GM19239 (cell line): Measurements from ENCODE around the gene UBAC2.

Experiments
- DNase-seq: peaks from one replicate; pipeline ENCODE4 v3.0.0; 2011; ENCODE audit warnings: low spot score; ENCODE audit not compliant: insufficient read length
- FAIRE-seq: peaks from 2 replicates; lab custom pipeline; 2011; peaks lifted over from hg19 to GRCh38; lab: Jason Lieb, UNC

Gene UBAC2, protein sequence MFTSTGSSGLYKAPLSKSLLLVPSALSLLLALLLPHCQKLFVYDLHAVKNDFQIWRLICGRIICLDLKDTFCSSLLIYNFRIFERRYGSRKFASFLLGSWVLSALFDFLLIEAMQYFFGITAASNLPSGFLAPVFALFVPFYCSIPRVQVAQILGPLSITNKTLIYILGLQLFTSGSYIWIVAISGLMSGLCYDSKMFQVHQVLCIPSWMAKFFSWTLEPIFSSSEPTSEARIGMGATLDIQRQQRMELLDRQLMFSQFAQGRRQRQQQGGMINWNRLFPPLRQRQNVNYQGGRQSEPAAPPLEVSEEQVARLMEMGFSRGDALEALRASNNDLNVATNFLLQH

DNA sequence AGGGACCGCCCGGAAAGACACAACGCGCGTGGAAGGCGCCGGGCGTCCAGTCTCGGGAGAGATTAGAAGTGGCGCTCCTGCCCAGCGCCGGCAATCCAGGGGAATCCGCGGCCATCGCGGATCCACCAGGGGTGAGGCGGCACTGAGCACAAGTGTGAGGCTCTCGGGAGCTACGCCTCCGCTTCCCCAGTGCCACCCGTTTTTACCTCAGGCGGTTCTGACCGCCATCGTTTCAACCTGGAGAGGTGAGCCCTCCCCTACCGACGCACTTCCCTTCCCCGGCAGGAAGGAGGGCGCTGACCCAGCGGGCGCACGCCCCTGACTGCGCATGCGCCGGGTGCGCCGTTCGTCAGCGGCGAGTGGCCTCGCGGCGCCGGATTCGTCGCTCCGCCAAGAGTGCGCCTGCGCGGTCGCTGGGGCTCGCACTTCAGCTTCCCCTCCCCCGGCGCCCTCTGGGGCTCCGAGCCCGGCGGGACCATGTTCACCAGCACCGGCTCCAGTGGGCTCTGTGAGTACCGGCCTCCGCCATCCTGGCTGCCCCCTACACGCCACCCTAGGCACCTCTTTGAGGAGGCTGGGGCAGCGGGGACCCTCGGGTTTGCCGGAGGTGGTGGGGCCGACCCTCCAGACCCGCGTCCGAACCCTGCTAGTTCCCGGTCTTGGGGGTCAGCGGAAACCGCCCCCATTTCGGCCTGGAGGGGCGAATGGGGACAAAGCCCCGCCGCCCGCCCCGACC, at the start of gene UBAC2:
Gene UBAC2, plus strand, starts transcription at position 423 of the 736 bp plus-strand sequence. Its CDS starts 55 bp downstream, at position 478.
- FAIRE-seq (peak; percentile 98), DNase-seq (peak; percentile 92)

DNA sequence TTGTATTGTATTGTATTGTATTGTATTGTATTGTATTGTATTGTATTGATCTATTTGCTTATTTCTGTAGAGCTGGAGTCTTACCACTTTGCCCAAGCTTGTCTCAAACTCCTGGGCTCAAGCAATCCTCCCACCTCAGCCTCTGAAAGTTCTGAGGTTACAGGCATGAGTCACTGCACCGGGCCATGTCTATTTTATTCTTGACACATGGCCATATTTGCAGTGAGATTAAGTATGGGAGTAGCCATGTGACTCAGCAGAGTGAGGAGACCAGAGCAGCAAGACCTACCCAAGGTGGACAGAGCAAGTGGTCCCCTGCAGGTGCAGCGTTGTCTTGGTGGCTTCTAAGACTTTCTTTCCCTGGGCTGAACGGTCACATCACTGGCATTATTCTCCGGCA, 49.1 kb upstream of the UBAC2 start:
- DNase-seq (no peak), FAIRE-seq (no peak)

DNA sequence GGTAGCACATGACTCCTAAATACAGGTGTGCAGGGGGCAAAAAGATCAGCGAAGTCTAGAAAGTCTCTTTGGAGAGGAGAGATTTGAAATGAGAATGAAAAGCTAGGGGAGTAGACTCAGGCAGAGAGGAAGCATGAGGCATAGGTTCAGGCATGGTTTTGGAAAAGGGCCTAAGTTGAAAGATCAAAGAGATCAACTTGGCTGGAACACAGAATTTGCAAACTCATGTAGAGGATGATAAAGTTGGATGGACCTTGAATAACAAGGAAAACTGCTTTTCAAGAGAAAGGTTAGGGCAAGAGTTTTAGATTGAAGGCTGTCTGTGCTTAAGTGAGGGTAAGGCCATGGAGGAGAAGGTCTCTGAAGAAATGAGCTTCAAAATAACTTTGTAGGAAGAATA, 47.4 kb upstream of the UBAC2 start:
- no peak for FAIRE-seq
- DNase-seq = no peak

DNA sequence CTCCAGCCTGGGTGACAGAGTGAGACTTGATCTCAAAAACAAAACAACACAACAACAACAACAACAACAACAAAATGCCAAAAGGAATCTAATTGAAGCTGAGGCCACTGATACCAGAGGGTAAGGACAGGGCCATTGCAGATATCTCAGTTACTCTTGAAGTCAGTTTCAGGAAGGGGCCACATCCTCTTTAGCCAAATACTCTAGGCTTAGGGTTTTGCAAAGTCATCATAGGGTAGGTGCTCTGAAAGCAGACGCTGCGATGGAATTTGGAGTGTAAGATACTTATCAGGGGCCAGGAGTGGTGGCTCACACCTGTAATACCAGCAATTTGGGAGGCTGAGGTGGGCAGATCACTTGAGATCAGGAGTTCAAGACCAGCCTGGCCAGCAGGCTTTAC, 46.6 kb upstream of the UBAC2 start:
- no peak for FAIRE-seq
- no peak for DNase-seq

DNA sequence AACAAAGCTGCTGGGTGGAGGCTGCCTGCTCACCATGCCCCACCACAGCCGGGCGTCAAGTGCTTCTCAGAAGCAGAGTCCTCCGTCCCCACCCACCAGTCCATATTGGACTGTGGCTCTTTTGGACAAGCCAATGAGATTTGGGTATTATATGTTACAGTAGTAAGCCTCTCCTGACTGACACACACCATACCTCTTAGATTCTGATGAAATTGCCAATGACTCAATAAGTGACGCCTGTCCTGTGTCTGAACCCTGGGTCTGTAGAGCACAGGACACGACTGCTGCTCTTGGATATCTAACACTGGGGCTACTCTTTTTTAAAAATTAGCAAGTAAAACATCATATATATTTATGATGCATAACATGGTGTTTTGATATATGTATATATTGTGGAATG, 44.8 kb upstream of the UBAC2 start:
- DNase-seq = no peak
- no peak for FAIRE-seq

DNA sequence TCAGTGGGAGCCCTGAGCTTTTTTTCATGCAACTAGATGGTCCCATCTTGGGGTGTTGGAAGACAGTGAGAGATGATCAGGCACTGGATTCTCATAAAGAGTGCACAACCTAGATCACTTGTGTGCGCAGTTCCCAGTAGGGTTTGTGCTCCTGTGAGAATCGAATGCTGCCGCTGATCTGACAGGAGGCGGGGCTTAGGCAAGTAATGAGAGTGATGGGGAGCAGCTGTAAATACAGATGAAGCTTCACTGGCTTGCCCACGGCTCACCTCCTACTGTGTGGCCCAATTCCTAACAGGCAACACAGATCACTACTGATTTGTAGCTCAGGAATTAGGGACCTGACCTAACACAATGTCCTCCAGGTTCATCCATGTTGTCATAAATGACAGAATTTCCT, 43.6 kb upstream of the UBAC2 start:
- FAIRE-seq (no peak), DNase-seq (no peak)

DNA sequence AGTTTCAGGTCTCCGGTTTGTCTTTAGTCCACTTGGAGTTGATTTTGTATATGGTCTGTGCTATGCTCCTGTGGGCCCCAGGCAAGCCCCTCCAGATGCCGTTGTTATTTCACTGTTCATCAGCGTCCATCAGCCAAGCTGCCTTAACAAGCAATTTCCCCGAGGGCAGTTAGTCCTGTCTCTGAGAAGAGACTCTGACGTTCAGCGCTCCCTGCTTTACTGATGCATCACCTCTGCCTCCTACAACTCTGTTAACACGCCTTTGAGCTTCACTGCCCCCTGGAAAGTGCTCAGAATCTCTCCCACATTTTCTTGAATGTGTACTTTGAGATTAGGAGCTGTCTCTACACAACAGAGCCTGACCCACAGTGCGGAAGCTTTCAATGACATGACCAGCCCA, 41.8 kb upstream of the UBAC2 start:
- DNase-seq (no peak), FAIRE-seq (no peak)

DNA sequence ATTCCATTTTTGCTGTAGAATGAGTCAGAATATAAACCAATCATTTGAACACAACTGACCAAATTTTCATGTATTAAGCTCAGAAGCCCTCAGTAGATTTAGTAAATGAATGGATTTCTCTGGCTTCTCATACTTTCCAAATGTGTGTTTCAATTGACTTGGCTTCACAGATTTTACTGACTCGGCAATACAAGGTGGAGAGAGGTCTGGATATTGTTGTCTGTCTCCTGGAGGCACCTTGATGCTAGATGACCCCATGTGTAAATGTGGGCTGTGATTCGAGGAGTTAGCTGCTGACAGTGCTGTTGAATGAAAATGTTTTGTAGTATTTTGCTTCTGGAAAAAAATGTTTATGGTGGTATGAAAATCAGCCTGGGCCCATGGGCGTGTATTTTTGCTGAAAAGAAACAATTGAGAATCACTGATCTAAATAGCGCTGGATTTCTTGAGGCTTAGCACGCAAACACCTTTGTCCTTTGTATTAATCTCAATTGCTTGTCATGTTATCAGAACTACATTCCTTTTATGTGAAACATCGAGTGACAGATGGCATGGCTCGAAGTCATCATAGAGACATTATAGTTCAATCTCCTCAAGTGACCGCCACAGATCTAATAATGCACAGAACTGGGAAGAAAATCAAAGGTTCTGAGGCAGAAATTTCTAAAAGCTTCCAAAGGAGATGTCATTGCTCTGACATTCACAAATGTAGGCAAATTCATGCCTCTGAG, 41.2 kb upstream of the UBAC2 start:
- DNase-seq (no peak), FAIRE-seq (no peak)

DNA sequence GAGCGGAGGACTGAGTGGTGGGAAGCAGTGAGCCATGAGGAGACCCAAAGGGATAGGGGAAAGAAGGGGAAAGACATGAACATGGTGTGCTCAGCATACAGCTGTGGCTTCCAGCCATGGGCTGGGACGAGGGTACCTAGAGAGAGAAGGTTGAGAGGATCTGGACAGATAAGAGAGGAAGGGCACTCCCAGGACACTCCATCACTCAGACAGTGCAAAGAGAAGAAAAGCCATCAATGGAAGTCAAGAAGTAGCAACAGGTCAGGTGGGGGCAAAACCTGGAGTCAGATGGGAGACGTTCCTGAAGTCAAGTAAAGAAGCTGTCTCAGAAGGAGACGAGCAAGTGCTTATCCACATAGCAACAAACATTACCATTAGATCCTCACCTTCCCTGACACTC, 40.2 kb upstream of the UBAC2 start:
- DNase-seq (no peak), FAIRE-seq (no peak)

DNA sequence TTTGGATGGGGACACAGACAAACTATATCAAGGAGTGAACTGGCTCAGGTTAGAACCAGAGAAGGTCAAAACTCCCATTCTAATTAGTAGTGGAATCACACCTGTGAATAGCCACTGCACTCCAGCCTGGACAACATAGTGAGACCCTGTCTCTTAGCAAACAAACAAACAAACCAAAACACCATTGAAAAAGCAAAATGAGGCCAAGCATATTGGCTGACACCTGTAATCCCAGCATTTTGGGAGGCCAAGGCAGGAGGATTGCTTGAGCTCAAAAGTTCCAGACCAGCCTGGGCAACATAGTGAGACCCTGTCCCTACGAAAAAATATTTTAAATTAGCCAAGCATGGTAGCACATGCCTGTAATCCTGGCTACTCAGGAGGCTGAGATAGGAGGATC, 39.1 kb upstream of the UBAC2 start:
- no peak for DNase-seq
- no peak for FAIRE-seq

DNA sequence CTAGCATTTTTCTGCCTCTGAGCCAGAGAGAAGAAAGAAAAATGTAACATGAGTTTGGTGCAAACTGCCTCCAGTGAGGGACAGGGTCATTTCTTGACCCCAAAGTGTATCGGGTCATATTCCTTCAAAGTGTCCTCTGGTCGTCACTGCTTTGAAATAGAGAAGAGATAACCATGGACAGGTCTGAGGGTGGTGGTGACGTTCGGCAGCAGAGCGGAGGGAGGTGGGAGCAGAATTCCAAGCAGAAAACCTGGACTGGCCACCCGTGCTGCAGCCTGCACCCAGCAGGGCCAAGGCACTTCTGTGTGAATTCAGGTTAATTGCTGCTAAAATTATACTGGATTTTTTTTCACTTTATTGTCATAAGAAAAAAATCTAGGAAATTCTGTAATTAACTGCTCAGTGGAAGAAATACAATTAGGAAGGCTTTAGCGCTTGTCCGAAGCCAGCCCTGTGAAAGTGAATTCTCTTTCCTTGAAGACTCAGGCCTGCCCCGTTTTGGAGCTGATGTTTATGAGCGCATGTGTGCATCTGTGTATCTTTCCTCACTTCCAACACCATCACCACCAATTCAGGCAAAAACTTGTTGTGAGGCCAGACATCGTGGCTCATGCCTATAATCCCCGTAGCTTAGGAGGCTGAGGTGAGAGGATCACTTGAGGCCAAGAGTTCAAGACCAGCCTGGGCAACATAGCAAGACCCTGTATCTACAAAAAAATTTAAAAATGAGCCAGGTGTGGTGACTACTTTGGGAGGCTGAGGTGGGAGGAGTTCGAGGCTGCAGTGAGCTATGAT, 37.9 kb upstream of the UBAC2 start:
- FAIRE-seq (no peak), DNase-seq (no peak)

DNA sequence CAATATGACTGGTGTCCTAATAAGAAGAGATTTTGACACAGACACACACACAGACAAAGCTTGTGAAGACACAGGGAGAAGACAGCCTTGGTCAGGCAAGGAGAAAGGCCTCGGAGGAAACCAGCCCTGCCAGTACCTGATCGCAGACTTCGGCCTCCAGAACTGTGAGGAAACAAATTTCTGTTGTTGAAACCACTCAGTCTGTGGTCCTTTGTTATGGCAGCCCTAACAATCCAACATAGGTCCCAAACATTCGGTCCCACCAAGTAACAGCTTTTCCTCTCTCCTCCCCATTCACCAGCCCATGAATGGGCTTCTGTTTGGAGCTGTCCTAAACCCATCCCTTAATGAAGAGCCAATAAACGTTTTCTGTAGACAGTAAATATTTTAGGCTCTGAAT, 36.4 kb upstream of the UBAC2 start:
- DNase-seq = no peak
- no peak for FAIRE-seq

DNA sequence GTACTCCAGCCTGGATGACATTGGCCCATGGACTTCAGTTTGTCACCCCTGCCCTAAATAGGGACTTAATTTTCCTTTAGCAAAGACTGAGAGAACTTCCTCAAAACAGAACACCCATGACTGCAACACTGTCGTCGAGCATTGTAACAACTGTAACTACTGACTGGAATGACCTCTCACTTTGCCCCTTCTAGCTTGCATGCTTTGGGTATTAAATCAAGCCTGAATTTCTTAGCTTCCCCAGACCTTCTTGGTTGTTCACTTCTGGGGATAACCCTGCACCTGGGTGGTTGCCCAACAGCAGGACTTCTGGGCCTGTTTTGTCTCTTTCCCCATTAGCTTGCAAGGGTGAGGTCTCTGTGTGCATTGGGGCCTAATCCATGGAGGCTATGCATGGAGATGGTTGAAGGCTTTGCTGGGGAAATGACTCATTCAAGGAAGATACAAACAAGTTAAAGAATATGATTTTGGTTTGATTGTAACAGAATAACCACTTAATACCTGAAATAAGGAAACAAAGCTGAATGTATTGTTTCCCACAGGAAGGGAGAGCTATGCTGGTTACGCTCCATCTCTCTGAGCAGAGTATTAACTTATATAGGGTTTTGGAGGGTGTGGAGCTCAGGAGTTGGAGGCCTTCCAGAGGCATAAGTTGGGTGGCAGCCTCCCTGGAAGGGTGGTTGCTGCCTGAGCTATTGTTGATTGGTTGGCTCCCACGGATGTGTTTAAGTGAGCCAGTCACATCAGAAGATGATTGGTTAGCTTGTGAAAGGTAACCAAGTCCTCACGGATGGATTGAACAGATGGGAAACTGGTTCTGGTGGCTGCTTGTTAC, 34.7 kb upstream of the UBAC2 start:
- no peak for FAIRE-seq

DNA sequence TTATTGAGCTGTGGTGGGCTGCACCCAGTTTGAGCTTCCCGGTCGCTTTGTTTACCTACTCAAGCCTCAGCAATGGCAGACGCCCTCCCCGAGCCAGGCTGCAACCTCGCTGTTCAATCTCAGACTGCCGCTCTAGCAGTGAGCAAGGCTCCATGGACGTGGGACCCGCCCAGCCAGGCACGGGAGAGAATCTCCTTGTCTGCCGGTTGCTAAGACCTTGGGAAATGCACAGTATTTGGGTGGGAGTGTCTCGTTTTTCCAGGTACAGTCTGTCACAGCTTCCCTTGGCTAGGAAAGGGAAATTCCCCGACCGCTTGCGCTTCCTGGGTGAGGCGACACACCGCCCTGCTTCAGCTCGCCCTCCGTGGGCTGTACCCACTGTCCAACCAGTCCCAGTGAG, 27.7 kb upstream of the UBAC2 start:
- no peak for DNase-seq
- FAIRE-seq = no peak

More for the DNA sequence above, 34.7 kb upstream of the UBAC2 start:
- DNase-seq = no peak

DNA sequence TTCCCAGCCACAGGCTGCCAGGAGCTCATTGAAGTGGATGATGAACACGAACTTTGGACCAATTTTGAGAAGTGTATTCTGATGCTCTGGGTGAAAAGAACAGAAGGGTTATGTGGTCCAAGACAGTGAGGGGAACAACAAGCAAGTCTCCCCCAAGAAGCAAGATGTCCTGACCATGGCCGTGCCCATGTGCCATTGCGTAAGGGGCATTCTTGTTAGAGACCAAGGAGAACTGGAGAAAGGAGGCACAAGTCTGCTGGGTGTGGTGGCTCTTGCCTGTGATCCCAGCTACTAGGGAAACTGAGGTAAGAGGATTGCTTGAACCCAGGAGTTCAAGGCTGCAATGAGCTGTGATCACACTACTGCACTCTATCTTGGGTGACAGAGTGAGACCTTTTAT, 27.0 kb upstream of the UBAC2 start:
- FAIRE-seq (no peak), DNase-seq (no peak)

DNA sequence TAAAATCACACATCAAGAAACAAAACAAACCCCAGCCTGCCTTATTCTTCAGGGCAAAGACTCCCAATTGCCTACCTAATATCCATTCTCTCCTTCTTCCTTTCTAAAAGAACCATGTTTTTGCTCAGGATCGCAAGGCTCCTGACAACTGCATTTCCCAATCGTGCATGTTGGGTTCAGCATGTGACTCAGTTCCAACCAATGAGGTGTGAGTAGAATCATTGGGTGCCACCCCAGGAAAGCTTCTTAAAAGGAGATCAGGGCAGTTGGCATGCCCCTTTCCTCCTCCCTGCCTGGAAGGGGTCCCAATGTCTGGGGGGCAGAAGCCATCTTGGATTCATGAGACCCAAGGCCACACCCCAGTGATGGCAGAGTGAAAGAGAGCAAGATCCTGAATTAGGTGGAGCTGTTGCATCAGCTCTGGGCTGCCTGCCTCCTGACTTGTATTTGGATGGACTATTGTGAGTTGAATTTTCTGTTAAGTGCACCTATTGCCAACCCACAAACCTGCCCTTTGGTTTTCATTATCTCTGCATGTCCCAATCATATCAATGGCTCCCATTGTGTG, 26.0 kb upstream of the UBAC2 start:
- no peak for FAIRE-seq

DNA sequence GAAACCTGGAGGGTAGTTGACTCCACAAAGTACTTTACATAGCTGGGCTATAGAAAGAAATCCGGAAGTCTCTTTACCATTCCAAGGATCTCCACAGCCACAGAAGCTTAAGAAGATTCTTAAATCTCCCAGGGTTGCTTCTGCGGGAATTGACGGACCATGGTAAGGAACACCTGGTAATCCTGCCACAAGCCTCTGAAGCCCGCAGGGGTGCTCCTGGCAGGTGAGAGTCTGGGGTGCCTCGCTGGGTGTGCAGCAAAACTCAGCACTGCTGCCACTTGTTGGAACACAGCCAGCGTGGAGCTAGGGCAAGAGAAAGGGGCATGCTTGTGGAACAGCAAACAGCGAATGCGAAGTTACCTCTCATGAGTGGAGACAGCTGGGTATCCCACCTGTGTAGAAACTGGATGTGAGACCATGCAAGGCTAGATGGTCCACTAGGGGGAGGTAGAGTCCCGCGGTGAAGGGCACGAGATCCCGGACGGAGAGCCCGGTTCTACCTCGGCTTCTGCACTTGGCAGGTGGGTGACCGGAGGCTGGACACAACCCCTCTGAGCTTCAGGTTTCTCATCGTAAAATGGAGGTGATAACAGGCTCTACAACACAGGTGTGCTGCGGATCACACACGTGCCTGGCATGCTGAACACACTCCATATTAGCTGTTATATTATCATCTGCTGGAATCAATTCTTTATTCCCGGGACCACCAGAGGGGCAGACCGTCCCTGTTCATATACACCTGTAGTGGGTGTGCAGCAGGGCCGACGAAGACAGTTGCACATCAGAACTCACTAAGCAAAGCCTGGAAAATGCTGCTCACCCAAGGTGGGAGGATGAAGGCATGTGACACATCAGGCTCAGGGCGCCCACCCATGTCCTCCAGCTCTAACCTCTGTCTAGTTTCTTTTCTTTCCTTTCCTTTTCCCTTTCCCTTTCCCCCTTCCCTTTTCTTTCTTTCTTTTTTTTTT, 24.1 kb upstream of the UBAC2 start:
- peak; percentile 72 for DNase-seq
- peak; percentile 98 for FAIRE-seq

More for the DNA sequence above, 26.0 kb upstream of the UBAC2 start:
- DNase-seq = no peak

DNA sequence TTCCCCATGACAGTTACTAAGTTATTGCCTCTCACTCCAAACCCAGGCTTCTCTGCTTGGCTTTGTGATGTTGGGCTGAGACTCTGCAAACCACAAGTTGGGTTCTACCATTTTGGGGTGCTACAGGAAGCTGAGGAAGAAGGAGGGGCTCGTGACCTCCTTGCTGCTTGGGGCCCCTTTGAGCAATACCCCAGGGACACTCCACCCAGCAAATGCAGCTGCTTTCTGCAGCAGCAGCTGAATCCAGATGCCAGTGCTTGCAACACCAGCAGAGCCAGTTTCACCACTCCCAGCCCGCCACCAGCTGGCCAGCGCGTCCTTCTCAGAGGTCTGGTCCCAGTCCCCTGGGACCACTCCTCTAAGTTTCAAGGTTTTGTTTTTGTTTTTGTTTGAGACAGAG, 22.0 kb upstream of the UBAC2 start:
- DNase-seq = no peak
- FAIRE-seq = peak; percentile 8
